Measurements from ENCODE around the gene PDRG1. TPM values are rescaled to one million over a fixed set of nuclear protein-coding genes. Genes with fewer than 3 reads are reported as not detected.

PDRG1 gene
- total RNA-seq, 1 donor from 2014 or later = 16.3 TPM

DNA sequence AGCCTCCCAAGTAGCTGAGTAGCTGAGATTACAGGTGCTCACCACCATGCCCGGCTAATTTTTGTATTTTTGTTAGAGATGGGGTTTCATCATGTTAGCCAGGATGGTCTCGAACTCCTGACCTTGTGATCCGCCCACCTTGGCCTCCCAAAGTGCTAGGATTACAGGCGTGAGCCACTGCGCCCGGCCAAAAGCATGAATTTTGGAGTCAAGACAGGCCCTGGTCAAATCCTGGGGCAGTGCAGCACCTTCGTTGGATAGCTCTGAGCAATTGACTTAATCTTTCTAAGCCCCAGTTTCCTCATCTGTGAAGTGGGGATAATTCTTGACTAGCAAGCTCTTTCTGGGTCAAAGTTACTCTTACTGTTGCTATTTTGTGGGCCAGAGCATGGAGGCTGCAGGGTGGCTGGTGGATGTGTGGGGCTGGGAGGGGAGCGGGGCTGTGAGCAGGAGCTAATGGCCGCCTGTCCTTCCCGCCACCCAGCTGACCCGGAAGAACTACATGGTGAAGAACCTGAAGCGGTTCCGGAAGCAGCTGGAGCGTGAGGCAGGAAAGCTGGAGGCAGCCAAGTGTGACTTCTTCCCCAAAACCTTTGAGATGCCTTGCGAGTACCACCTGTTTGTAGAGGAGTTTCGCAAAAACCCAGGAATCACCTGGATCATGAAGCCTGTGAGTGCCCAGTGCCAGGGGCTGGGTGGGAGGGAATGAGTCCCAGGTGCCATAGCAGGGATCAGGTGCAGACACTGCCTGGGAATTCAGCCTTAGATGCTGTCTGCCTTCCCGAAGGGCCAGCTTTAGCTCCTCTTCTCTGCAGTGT lies 42.4 kb downstream of the PDRG1 start:
- no peak overlapping the region for H3K4me3 Mint-ChIP-seq
- no peaks in the 10 kb centered on the region for H3K9me3 Mint-ChIP-seq
- H3K36me3 Mint-ChIP-seq = no peaks in the 10 kb centered on the region
- H3K27ac Mint-ChIP-seq = no peak overlapping the region
- H3K27me3 Mint-ChIP-seq (ENCODE audit: low read depth) = peaks cover 4% of the 10 kb centered on the region
- H3K4me1 Mint-ChIP-seq = peaks cover 15% of the 10 kb centered on the region
- TF ChIP-seq, protein P1, sequence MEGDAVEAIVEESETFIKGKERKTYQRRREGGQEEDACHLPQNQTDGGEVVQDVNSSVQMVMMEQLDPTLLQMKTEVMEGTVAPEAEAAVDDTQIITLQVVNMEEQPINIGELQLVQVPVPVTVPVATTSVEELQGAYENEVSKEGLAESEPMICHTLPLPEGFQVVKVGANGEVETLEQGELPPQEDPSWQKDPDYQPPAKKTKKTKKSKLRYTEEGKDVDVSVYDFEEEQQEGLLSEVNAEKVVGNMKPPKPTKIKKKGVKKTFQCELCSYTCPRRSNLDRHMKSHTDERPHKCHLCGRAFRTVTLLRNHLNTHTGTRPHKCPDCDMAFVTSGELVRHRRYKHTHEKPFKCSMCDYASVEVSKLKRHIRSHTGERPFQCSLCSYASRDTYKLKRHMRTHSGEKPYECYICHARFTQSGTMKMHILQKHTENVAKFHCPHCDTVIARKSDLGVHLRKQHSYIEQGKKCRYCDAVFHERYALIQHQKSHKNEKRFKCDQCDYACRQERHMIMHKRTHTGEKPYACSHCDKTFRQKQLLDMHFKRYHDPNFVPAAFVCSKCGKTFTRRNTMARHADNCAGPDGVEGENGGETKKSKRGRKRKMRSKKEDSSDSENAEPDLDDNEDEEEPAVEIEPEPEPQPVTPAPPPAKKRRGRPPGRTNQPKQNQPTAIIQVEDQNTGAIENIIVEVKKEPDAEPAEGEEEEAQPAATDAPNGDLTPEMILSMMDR (IDR thresholded peaks at IDR 0.05; ENCODE audit: unreplicated experiment) = no peak
- no peak for DNase-seq (ENCODE audit: low spot score in 2 of 2, unreplicated experiment in 2 of 2)

DNA sequence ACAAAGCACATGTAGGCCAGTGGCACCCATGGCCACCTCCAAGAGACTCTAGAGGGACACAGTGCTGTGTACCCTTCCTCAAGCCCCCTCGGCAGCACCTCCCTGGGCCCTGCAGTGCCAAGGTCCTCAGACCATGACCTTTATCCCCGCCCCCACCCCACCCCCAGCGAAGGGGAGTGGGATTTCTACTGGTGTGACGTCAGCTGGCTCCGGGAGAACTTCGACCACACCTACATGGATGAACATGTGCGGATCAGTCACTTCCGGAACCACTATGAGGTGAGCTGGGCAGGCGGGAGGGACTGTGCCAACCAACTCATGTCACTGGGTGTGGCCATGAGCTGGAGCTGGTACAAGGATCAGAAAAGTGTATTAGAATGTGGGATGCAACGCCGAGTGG lies 43.4 kb downstream of the PDRG1 start:
- Mint-ChIP-seq H3K27me3 (ENCODE audit: low read depth) (peaks cover 4% of the 10 kb centered on the region), H3K4me3 (no peak overlapping the region), H3K36me3 (no peaks in the 10 kb centered on the region), H3K9me3 (no peaks in the 10 kb centered on the region), H3K4me1 (peaks cover 4% of the 10 kb centered on the region), H3K27ac (no peak overlapping the region)
- TF ChIP-seq, protein P1 (IDR thresholded peaks at IDR 0.05; ENCODE audit: unreplicated experiment) = no peak
- no peak for DNase-seq (ENCODE audit: low spot score in 2 of 2, unreplicated experiment in 2 of 2)

DNA sequence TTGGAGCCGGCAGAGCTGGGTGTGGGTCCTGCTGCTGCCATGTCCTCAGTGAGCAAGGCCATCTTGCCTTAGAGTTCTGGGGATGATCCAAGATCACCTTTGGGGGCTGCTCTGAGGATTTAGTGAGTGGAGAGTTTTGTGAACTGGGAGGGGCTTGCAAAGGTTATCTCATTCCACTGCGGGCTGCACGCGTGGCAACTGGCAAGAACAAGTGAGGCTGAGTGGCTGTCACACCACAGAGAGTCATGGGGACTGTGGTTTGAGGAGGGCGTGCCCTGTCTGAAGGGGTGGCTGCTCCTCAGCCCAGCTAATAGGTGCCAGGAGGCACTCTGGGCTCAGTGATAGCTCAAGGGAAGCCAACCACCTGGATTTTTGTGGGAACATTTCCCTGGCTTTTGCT lies 43.8 kb downstream of the PDRG1 start:
- no peak for DNase-seq (ENCODE audit: low spot score in 2 of 2, unreplicated experiment in 2 of 2)
- no peak overlapping the region for H3K27ac Mint-ChIP-seq
- no peaks in the 10 kb centered on the region for H3K9me3 Mint-ChIP-seq

DNA sequence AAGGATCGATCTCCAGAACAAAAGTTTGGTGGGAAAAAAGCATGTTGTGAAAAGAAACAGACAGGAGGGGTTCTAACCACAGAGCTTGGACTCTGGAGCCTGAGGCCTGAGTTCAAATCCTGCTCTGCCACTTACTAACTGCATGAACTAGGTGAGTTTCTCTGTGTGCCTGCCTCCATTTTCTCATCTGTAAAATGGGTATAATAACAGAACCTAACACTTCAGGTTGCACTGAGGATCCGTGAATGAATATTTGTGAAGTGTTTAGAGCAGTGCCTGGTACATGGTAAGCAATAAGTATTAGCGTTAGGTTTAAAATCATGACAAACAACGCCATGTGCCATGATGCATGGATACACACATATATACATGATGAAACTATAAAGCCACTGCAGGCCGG lies 44.8 kb downstream of the PDRG1 start:
- no peaks in the 10 kb centered on the region for H3K4me1 Mint-ChIP-seq
- H3K9me3 Mint-ChIP-seq = no peaks in the 10 kb centered on the region
- H3K27ac Mint-ChIP-seq = no peak overlapping the region
- H3K4me3 Mint-ChIP-seq = no peak overlapping the region
- no peaks in the 10 kb centered on the region for H3K36me3 Mint-ChIP-seq
- no peak for DNase-seq (ENCODE audit: low spot score in 2 of 2, unreplicated experiment in 2 of 2)
- peaks cover 4% of the 10 kb centered on the region for H3K27me3 Mint-ChIP-seq (ENCODE audit: low read depth)
- TF ChIP-seq, protein P1 (IDR thresholded peaks at IDR 0.05; ENCODE audit: unreplicated experiment) = no peak

More for the DNA sequence above, 43.8 kb downstream of the PDRG1 start:
- Mint-ChIP-seq H3K36me3 (no peaks in the 10 kb centered on the region), H3K4me1 (peaks cover under 1% of the 10 kb centered on the region), H3K4me3 (no peak overlapping the region), H3K27me3 (ENCODE audit: low read depth) (peaks cover 4% of the 10 kb centered on the region)
- TF ChIP-seq, protein P1 (IDR thresholded peaks at IDR 0.05; ENCODE audit: unreplicated experiment) = no peak

DNA sequence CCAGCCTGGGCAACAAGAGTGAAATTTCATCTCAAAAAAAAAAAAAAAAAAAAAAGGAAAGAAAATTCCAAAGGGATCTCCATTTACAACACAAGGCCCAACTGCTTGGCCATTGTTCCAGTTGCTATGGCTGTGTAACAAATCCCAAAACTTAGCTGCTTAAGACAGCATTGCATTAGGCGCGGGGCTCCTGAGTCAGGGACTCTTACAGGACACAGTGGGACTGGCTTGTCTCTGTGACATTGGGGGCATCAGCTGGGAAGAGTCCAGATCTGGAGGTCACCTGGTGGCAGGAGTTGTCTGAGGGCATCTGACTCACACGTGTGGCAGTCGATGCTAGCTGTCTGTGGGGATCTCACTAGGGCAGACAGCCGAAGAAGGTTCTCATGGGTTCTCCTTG lies 45.8 kb downstream of the PDRG1 start:
- TF ChIP-seq, protein P1 (IDR thresholded peaks at IDR 0.05; ENCODE audit: unreplicated experiment) = no peak
- no peaks in the 10 kb centered on the region for H3K36me3 Mint-ChIP-seq
- no peak overlapping the region for H3K27ac Mint-ChIP-seq
- no peaks in the 10 kb centered on the region for H3K9me3 Mint-ChIP-seq
- H3K4me3 Mint-ChIP-seq = no peak overlapping the region
- no peak for DNase-seq (ENCODE audit: low spot score in 2 of 2, unreplicated experiment in 2 of 2)
- peaks cover 4% of the 10 kb centered on the region for H3K27me3 Mint-ChIP-seq (ENCODE audit: low read depth)
- no peaks in the 10 kb centered on the region for H3K4me1 Mint-ChIP-seq

Measured in mesothelial cell of epicardium (in vitro differentiated cells).